Transverse colon (tissue), 4 donors: ENCODE results near the gene BICRA. TPM values are rescaled to one million over a fixed set of nuclear protein-coding genes. Genes with fewer than 3 reads are reported as not detected.
"Not testable (repeated sequence)": the region's sequence is repeated elsewhere in the genome, so short reads cannot be mapped to it uniquely, and the experiment has no call there.

Source experiments
- DNase-seq: peaks from one replicate; pipeline ENCODE4 v3.0.0-alpha.2; 2019
- H3K27ac ChIP-seq, 4 donors: fragments of 200-600 bp; sonication (generic); 2 replicates each; pipeline ENCODE4 v1.5.1; 2016 to 2018; ENCODE audit warnings: inconsistent platforms in 4 of 4
- H3K27me3 ChIP-seq: fragments of 200-600 bp; sonication (generic); 2 replicates; pipeline ENCODE4 v1.5.1; 2017; ENCODE audit warnings: inconsistent platforms
- H3K36me3 ChIP-seq, 4 donors: fragments of 200-600 bp; sonication (generic); 2 replicates each; pipeline ENCODE4 v1.5.1; 2017 to 2019; ENCODE audit warnings: inconsistent platforms in 4 of 4
- H3K4me1 ChIP-seq, 4 donors: fragments of 200-600 bp; sonication (generic); 2 replicates each; pipeline ENCODE4 v1.5.1; 2017 to 2020; ENCODE audit warnings: inconsistent platforms in 4 of 4
- H3K4me3 ChIP-seq, 4 donors: fragments of 200-600 bp; sonication (generic); 1 replicate in 1 of 4; 2 replicates in 3 of 4; pipeline versions ENCODE4 v1.5.1 to v1.6.1; 2017 to 2019; ENCODE audit warnings: inconsistent platforms in 4 of 4
- H3K9me3 ChIP-seq, 2 donors: fragments of 200-600 bp; sonication (generic); 2 replicates each; pipeline ENCODE4 v1.5.1; 2017 to 2019; ENCODE audit warnings: inconsistent platforms in 2 of 2
- EP300 ChIP-seq: sonication (generic); formaldehyde crosslinking; IDR thresholded peaks from one replicate; pipeline ENCODE4 v1.6.1; 2017; ENCODE audit warnings: antibody characterized with exemption, low read depth
- POLR2A ChIP-seq: fragments of 450-650 bp; IDR thresholded peaks from one replicate; pipeline ENCODE4 v1.6.1; 2016; ENCODE audit warnings: antibody characterized with exemption, mild to moderate bottlenecking, moderate library complexity
- POLR2AphosphoS5 ChIP-seq, 3 donors: sonication (generic); formaldehyde crosslinking; IDR thresholded peaks; one replicate each; pipeline ENCODE4 v1.6.1; 2016; ENCODE audit warnings: antibody characterized with exemption in 3 of 3
- WGBS, 2 donors: methylation state at CpG; one replicate each; pipeline ENCODE4 v1.1.5; 2018; ENCODE audit warnings: low coverage in 1 of 2; 5-methylcytosine and 5-hydroxymethylcytosine counted together
- in situ Hi-C, 4 donors: fragments of 200-750 bp; cut with MboI; loops; one replicate each; pipeline versions ENCODE4 v1.15.0 to v1.15.1; 2017; ENCODE audit warnings: low sequenced_read_pairs in 3 of 4, low pct_ligation_motif_present in 1 of 4, low pct_unique_long_range_greater_than_20kb in 1 of 4
- intact Hi-C: fragments of 100-400 bp; cut with DNase I; formaldehyde crosslinking; loops from one replicate; pipeline ENCODE4 v1.15.1; 2023; ENCODE audit warnings: low total_unique reads
- total RNA-seq, 4 donors: library from RNA; depleted of rRNA; stranded (reverse); fragments of >200 nt; gene quantifications; one replicate each; pipeline ENCODE4 v1.1.0, GENCODE V29; 2016
- TF ChIP-seq, protein P1 (sequence below), 5 experiments: fragments of 200-600 bp in 3 of 5; fragments of 450-650 bp in 2 of 5; sonication (generic) in 3 of 5; IDR thresholded peaks; 1 replicate in 2 of 5; 2 replicates in 3 of 5; pipeline ENCODE4 v1.5.1; 2016 to 2017; ENCODE audit warnings: antibody characterized with exemption in 5 of 5, inconsistent platforms in 3 of 5, mild to moderate bottlenecking in 2 of 5, moderate library complexity in 1 of 5

BICRA gene
- total RNA-seq, 4 donors from 2014 or later = 11.6 to 30.3 (median 13.2) TPM

DNA sequence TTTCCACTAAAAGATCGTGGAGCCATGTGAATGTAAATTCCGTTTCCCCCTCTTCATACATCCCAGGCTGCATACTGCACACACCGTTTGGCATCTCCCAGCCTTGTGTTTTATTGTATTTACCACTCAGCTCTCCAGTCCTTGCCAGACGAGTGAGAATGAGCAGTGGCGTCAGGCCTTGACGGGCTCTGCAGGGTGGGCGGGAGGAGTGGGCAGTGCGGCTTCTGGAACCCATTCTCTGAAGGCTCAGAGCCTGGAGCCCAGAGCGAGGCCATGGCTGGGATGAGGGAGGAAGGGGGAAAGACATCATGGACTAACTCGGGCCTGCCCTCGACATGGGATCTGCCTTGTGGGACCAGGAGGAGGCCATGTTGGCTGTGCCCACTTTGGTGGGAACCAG lies 25.1 kb downstream of the BICRA start:
- WGBS, 2 donors = 63 to 71% methylated on average over 4 to 11 of the region's 11 CpGs
- intact Hi-C loops (loop anchor here (5.0 kb wide), 1 partner anchor 33 kb away; no protein-coding TSS in a partner anchor), in situ Hi-C loops (no loop called here)
- no peak for DNase-seq
- peak overlapping the region; percentile 66 to 86 (median 72) for H3K27ac ChIP-seq
- TF ChIP-seq, protein P1, sequence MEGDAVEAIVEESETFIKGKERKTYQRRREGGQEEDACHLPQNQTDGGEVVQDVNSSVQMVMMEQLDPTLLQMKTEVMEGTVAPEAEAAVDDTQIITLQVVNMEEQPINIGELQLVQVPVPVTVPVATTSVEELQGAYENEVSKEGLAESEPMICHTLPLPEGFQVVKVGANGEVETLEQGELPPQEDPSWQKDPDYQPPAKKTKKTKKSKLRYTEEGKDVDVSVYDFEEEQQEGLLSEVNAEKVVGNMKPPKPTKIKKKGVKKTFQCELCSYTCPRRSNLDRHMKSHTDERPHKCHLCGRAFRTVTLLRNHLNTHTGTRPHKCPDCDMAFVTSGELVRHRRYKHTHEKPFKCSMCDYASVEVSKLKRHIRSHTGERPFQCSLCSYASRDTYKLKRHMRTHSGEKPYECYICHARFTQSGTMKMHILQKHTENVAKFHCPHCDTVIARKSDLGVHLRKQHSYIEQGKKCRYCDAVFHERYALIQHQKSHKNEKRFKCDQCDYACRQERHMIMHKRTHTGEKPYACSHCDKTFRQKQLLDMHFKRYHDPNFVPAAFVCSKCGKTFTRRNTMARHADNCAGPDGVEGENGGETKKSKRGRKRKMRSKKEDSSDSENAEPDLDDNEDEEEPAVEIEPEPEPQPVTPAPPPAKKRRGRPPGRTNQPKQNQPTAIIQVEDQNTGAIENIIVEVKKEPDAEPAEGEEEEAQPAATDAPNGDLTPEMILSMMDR (IDR thresholded peaks at IDR 0.05) = no peak
- TF ChIP-seq POLR2AphosphoS5 (IDR thresholded peaks at IDR 0.05) (peak in 1 of 3 donors; percentile 10), POLR2A (no peak), EP300 (no peak)
- H3K4me1 ChIP-seq = peaks cover 12 to 63% (median 28%) of the 10 kb centered on the region in 4 donors
- no peaks in the 10 kb centered on the region for H3K36me3 ChIP-seq
- H3K9me3 ChIP-seq = no peaks in the 10 kb centered on the region
- no peak overlapping the region for H3K4me3 ChIP-seq
- H3K27me3 ChIP-seq = no peaks in the 10 kb centered on the region

DNA sequence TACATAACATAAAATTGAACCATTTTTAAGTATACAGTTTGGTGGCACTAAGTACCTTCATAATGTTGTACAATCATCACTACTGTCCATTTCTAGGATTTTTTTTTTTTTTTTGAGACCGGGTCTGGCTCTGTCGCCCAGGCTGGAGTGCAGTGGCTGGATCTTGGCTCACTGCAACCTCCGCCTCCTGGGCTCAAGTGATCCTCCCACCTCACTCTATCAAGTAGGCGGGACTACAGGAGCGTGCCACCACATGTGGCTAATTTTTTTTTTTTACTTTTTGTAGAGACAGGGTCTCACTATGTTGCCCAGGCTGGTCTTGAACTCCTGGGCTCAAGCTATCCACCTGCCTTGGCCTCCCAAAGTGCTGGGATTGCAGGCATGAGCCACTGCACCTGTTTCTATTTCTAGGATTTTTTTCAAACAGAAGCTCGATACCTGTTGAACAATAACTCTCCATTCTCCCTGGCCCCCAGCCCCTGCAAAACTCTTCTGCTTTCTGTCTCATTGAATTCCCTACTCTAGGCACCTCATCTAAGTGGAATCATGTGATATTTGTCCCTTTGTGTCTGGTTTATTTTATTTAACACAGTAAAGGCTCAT lies 26.3 kb downstream of the BICRA start:
- intact Hi-C loops, in situ Hi-C loops, H3K36me3 ChIP-seq, H3K4me3 ChIP-seq, H3K9me3 ChIP-seq, H3K27me3 ChIP-seq, DNase-seq: not testable (repeated sequence)
- H3K4me1 ChIP-seq = peaks cover 12 to 63% (median 28%) of the 10 kb centered on the region in 4 donors
- H3K27ac ChIP-seq = peak overlapping the region; percentile 66 to 86 (median 72)
- 77 to 82% methylated on average over 6 of the region's 6 CpGs for WGBS, 2 donors

DNA sequence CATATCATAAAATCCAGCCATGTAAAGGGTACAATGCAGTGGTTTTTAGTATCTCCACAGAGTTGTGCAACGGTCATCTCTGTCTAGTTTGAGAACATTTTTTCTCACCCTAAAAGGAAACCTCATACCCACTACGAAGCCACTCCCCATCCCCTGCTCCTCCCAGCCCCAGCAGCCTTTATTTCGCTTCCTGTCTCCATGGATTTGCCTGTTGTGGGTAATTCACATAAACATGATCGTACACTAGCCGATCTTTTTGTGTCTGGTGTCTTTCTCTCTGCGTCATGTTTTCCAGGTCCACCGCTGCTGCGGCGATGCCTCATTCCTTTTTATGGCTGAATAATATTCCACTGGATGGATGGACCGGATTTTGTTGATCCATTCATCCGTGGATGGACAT lies 28.6 kb downstream of the BICRA start:
- TF ChIP-seq POLR2A (no peak), POLR2AphosphoS5 (IDR thresholded peaks at IDR 0.05) (no peak), EP300 (no peak)
- TF ChIP-seq, protein P1 (IDR thresholded peaks at IDR 0.05) = no peak
- DNase-seq = no peak
- Histone ChIP-seq H3K4me3 (no peak overlapping the region), H3K36me3 (no peaks in the 10 kb centered on the region), H3K27me3 (no peaks in the 10 kb centered on the region), H3K4me1 (peaks cover 12 to 46% (median 26%) of the 10 kb centered on the region in 4 donors), H3K9me3 (no peaks in the 10 kb centered on the region), H3K27ac (peak overlapping the region; percentile 68 to 86 (median 72))
- intact Hi-C loops = no loop called here
- in situ Hi-C loops = no loop called here
- 82 to 85% methylated on average over 8 to 11 of the region's 11 CpGs for WGBS, 2 donors

DNA sequence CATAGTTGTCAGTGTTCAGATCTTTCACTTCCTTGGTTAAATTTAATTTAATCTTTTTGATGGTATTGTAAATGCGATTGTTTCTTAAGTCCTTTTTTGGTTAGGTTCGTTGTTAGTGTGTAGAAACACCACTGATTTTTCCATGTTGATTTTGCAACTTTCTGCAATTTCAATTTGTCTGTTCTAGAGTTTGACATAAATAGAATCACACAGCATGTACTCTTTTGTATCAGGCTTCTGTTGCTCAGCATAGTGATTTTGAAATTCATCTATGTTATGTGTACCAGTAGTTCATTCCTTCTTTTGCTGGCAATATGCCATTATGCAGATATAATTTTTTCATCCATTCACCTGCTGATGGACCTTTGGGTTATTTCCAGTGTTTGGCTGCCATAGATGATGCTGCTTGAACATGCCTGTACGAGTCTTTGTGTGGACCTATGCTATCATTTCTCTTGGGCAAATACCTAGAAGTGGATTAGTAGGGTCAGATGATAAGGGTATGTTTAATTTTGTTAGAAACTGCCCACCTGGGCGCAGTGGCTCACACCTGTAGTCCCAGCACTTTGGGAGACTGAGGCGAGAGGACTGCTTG lies 33.1 kb downstream of the BICRA start:
- Histone ChIP-seq H3K27me3 (no peaks in the 10 kb centered on the region), H3K36me3 (no peaks in the 10 kb centered on the region), H3K4me1 (peaks cover 12 to 48% (median 23%) of the 10 kb centered on the region in 4 donors), H3K4me3 (no peak overlapping the region), H3K27ac (no peak overlapping the region), H3K9me3 (no peaks in the 10 kb centered on the region)
- no peak for DNase-seq
- intact Hi-C loops (no loop called here), in situ Hi-C loops (no loop called here)
- WGBS, 2 donors = 76 to 96% methylated on average over 3 to 5 of the region's 5 CpGs
- TF ChIP-seq POLR2A (no peak), POLR2AphosphoS5 (IDR thresholded peaks at IDR 0.05) (no peak), EP300 (no peak)
- TF ChIP-seq, protein P1 (IDR thresholded peaks at IDR 0.05) = no peak
